HEK293 (cell line): Measurements from ENCODE around the gene COX6A2.
A peak's percentile ranks its signal among the peaks of the same experiment; 100 is the strongest.

Source experiments
- CTCF ChIA-PET: fragments of 350-600 bp; formaldehyde crosslinking; extraction: SDS; loops from one replicate; lab custom pipeline; 2021; ENCODE audit warnings: antibody characterized with exemption; lab: Yijun Ruan, JAX
- POLR2A ChIA-PET: fragments of 300-600 bp; formaldehyde crosslinking; extraction: SDS; loops from one replicate; lab custom pipeline; 2020; ENCODE audit warnings: antibody characterized with exemption, inconsistent platforms; lab: Yijun Ruan, JAX
- H3K27ac ChIP-seq: fragments of 200-500 bp; sonication (Bioruptor generic); 2 replicates; pipeline ENCODE4 v1.5.1; 2014; ENCODE audit warnings: low read depth, low read length, control low read depth, inconsistent platforms; ENCODE audit errors: extremely low read depth
- H3K36me3 ChIP-seq, 2 experiments: fragments of 200-500 bp in 1 of 2; sonication (Bioruptor generic) in 1 of 2; 1 replicate in 1 of 2; 2 replicates in 1 of 2; pipeline ENCODE4 v1.5.1; 2014 to 2017; ENCODE audit warnings: inconsistent platforms in 2 of 2, low read length in 2 of 2; ENCODE audit not compliant: control insufficient read depth in 2 of 2, insufficient read depth in 1 of 2
- H3K4me1 ChIP-seq: fragments of 200-500 bp; sonication (Bioruptor generic); 2 replicates; pipeline ENCODE4 v1.5.1; 2014; ENCODE audit warnings: mild to moderate bottlenecking, low read length, inconsistent platforms; ENCODE audit not compliant: control insufficient read depth, insufficient read depth
- H3K4me3 ChIP-seq: 2 replicates; pipeline ENCODE4 v1.5.1; 2011; ENCODE audit warnings: low read depth, mild to moderate bottlenecking, control low read depth, low read length, moderate library complexity
- H3K9me3 ChIP-seq: fragments of 200-500 bp; sonication (Bioruptor generic); 2 replicates; pipeline ENCODE4 v1.5.1; 2014; ENCODE audit warnings: low read depth, low read length, inconsistent platforms; ENCODE audit not compliant: control insufficient read depth, insufficient read depth
- CTCF ChIP-seq: fragments of 450-650 bp; formaldehyde crosslinking; IDR thresholded peaks from 2 replicates; pipeline ENCODE4 v1.5.1; 2016; ENCODE audit warnings: missing biosample characterization, missing genetic modification characterization
- FEZF1 ChIP-seq: fragments of 450-650 bp; formaldehyde crosslinking; IDR thresholded peaks from 2 replicates; pipeline ENCODE4 v1.5.1; 2016; ENCODE audit warnings: missing biosample characterization, missing genetic modification characterization
- IKZF3 ChIP-seq: fragments of 450-650 bp; IDR thresholded peaks from 2 replicates; pipeline ENCODE4 v1.5.0; 2018; ENCODE audit warnings: missing biosample characterization, mild to moderate bottlenecking, missing genetic modification characterization, moderate library complexity
- PBX3 ChIP-seq: sonication (generic); formaldehyde crosslinking; IDR thresholded peaks from 2 replicates; pipeline ENCODE4 v1.8.1; 2022; ENCODE audit warnings: mild to moderate bottlenecking, moderate library complexity, missing genetic modification reagents
- SCRT1 ChIP-seq: fragments of 450-650 bp; formaldehyde crosslinking; IDR thresholded peaks from 2 replicates; pipeline ENCODE4 v1.5.1; 2016; ENCODE audit warnings: missing biosample characterization, missing genetic modification characterization, borderline replicate concordance
- ZBTB11 ChIP-seq: fragments of 450-650 bp; formaldehyde crosslinking; conservative IDR thresholded peaks from 2 replicates; pipeline ENCODE4 v1.5.1; 2016; ENCODE audit warnings: low read depth, missing biosample characterization, missing genetic modification characterization
- ZEB2 ChIP-seq: fragments of 450-650 bp; formaldehyde crosslinking; IDR thresholded peaks from 2 replicates; pipeline ENCODE4 v1.5.1; 2016; ENCODE audit warnings: missing biosample characterization, missing genetic modification characterization
- ZNF16 ChIP-seq: fragments of 450-650 bp; formaldehyde crosslinking; IDR thresholded peaks from 2 replicates; pipeline ENCODE4 v1.5.1; 2016; ENCODE audit warnings: low read depth, missing biosample characterization, missing genetic modification characterization
- ZNF174 ChIP-seq: fragments of 450-650 bp; formaldehyde crosslinking; IDR thresholded peaks from 2 replicates; pipeline ENCODE4 v1.5.0; 2017; ENCODE audit warnings: missing biosample characterization, mild to moderate bottlenecking, missing genetic modification characterization
- ZNF19 ChIP-seq: fragments of 450-650 bp; formaldehyde crosslinking; IDR thresholded peaks from 2 replicates; pipeline ENCODE4; 2016; ENCODE audit warnings: missing biosample characterization, missing genetic modification characterization, low read depth
- ZNF239 ChIP-seq: fragments of 450-650 bp; formaldehyde crosslinking; IDR thresholded peaks from 2 replicates; pipeline ENCODE4 v1.5.1; 2016; ENCODE audit warnings: missing biosample characterization, missing genetic modification characterization
- ZNF248 ChIP-seq: fragments of 450-650 bp; formaldehyde crosslinking; IDR thresholded peaks from 2 replicates; pipeline ENCODE4 v1.5.1; 2017; ENCODE audit warnings: missing biosample characterization, missing genetic modification characterization
- ZNF280C ChIP-seq: fragments of 450-650 bp; formaldehyde crosslinking; IDR thresholded peaks from 2 replicates; pipeline ENCODE4 v1.5.1; 2016; ENCODE audit warnings: missing biosample characterization, missing genetic modification characterization
- ZNF280D ChIP-seq: fragments of 450-650 bp; formaldehyde crosslinking; IDR thresholded peaks from 2 replicates; pipeline ENCODE4 v1.5.1; 2016; ENCODE audit warnings: missing biosample characterization, missing genetic modification characterization
- ZNF423 ChIP-seq: fragments of 450-650 bp; formaldehyde crosslinking; IDR thresholded peaks from 2 replicates; pipeline ENCODE4 v1.5.1; 2016; ENCODE audit warnings: missing biosample characterization, missing genetic modification characterization
- ZNF449 ChIP-seq: fragments of 450-650 bp; formaldehyde crosslinking; IDR thresholded peaks from 2 replicates; pipeline ENCODE4 v1.5.1; 2017; ENCODE audit warnings: missing biosample characterization, mild to moderate bottlenecking, missing genetic modification characterization, moderate library complexity
- ZNF548 ChIP-seq: fragments of 450-650 bp; formaldehyde crosslinking; IDR thresholded peaks from 2 replicates; pipeline ENCODE4 v1.5.1; 2016; ENCODE audit warnings: missing biosample characterization, missing genetic modification characterization

The COX6A2 gene

GRCh38 chr16:31458844-31459686 lies 30.9 kb upstream of the COX6A2 start, which contains the start of gene ARMC5 (continued):
- no peak for TF ChIP-seq ZNF280C
- no peak for TF ChIP-seq ZNF16 (tag by site-specific recombination)
- no peak for TF ChIP-seq ZNF423 (tag by site-specific recombination)
- no peak for TF ChIP-seq ZNF174 (tag by site-specific recombination)
- TF ChIP-seq ZNF449 (tag by site-specific recombination): peak; percentile 17; the same call in 1 of the 2 replicates
- peak; percentile 94 for TF ChIP-seq ZBTB11 (tag by site-specific recombination)
- peak; percentile 95 for TF ChIP-seq ZEB2 (tag by site-specific recombination)
- no peak for TF ChIP-seq ZNF548 (tag by site-specific recombination)
- no peak for TF ChIP-seq ZNF239 (tag by site-specific recombination)
- no peak for TF ChIP-seq ZNF248 (tag by site-specific recombination)
- TF ChIP-seq PBX3 (CRISPR knock-in tag): peak; percentile 27
- TF ChIP-seq, all 188 proteins: peak for 56

GRCh38 chr16:31458073-31458843 lies 30.1 kb upstream of the COX6A2 start:
- Histone ChIP-seq H3K4me3 (peak overlapping the region; percentile 85), H3K36me3 (peaks cover 0 to 36% of the 10 kb centered on the region in 2 experiments; a peak in 2 of 3 replicates), H3K4me1 (peaks cover 9% of the 10 kb centered on the region), H3K9me3 (no peaks in the 10 kb centered on the region), H3K27ac (peak overlapping the region; percentile 83)
- POLR2A ChIA-PET: interaction anchor here (0.6 to 2.3 kb wide), 9 partner anchors 13 to 415 kb away, joined by 3 to 16 read pairs (median 3); partner anchors contain the start of genes FUS, TGFB1I1, ZNF267 and ZNF843
- CTCF ChIA-PET: interaction anchor here (0.5 to 1.4 kb wide), 7 partner anchors 13 to 52 kb away, joined by 3 to 6 read pairs (median 3); no protein-coding TSS in a partner anchor
- no peak; the same call in 1 of the 2 replicates for TF ChIP-seq SCRT1 (tag by site-specific recombination)
- no peak for TF ChIP-seq IKZF3
- no peak for TF ChIP-seq ZNF280D (tag by site-specific recombination)
- no peak for TF ChIP-seq ZNF423 (tag by site-specific recombination)
- TF ChIP-seq CTCF: peak; percentile 88
- TF ChIP-seq ZNF19 (tag by site-specific recombination): no peak
- TF ChIP-seq FEZF1: no peak
